HK-2 (cell line): Measurements from ENCODE around the gene GNAT2.
A peak's percentile ranks its signal among the peaks of the same experiment; 100 is the strongest.

Experiments used
- DNase-seq: peaks from one replicate; pipeline ENCODE4 v3.0.0-alpha.2; 2018; ENCODE audit not compliant: unreplicated experiment

The GNAT2 gene

DNA sequence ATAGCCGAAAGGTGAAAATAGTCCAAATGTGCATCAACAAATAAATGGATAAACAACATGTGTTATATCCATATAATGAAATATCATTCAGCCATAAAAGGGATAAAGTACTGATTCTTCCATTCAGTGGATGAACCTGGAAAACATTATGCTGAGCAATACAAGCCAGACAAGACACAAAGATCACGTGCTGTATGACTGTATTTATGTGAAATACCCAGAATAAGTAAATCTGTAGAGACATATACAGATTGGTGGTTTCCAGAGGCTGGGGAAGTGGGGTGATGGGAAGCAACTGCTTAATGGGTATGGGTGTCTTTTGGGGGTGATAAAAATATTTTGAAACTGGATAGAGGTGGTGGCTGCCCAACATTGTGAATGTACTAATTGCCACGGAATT, 23.2 kb upstream of the GNAT2 start:
- DNase-seq: no peak

DNA sequence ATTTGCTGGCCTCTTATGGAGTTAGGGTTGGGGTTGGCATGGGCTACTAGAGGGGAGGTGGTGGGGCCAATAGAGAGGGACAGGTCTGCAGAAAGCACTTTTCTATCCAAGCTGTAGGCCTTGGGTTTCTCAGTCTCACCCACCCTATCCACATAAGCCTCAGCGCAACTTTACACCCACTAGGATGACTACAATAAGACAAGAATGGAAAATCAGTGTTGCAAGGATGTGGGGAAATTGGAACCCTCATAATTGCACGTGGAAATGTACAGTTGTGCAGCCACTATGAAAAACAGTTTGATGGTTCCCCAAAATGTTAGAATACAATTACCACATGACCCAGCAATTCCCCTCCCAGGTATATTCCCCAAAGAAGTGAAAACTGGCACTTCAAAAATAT, 22.4 kb upstream of the GNAT2 start:
- DNase-seq: no peak

DNA sequence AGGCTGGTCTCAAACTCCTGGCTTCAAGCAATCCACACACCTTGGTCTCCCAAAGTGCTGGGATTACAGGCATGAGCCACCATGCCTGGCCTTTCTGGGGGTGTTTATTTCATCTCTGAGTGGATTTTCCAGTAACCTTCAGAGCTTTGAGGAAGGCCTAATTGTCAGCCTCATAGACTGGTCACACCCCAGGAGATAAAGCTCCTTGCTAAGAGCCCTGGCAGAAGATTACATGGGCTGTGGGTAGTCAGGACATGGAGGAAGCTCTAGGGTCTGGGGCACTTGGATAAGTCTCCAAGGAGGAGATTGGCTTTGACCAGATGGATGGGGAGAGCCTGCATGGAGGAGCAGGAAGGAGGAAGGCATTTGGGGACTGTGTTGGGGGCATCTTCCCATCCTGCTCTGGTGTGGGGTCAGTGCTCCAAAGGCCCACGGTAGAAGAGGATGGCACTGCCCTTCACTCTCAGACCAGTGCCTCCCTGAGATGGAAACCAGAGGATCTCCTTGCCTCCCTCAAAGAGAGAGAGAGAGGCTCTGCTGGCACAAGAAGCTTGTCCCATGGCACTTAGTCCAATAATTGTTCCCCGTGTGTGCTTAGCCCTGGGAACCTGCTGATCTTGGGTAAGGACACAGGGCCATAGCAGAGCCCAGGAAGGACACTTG, 21.8 kb upstream of the GNAT2 start:
- DNase-seq: no peak

DNA sequence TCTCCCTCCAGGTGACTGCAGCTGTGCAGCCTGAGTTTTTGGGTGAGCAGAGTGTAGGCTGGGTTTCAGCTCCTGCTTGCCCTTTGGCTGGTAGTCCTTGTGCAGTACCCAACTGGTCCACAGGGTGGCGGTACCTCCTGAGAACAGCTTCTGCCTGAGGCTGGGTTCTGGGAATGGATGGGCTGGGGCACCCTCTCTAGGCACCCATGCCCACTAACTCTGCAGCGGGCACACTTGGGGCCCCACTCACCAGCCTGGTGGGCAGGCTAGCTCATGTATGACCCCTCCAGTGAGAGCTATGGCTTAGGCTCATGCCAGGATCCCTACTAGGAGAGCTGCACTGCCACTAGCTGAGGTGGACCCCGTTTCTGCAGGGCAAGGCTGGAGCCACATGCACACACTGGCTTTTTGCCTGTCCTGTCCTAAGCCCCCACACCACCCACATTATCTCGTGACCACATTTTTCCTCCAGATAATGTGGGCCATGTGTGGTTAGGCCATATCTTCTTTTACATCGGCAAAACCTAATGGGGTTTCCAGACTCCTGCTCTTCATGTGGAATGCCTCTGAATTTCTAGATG, 21.0 kb upstream of the GNAT2 start:
- peak; percentile 84 for DNase-seq

DNA sequence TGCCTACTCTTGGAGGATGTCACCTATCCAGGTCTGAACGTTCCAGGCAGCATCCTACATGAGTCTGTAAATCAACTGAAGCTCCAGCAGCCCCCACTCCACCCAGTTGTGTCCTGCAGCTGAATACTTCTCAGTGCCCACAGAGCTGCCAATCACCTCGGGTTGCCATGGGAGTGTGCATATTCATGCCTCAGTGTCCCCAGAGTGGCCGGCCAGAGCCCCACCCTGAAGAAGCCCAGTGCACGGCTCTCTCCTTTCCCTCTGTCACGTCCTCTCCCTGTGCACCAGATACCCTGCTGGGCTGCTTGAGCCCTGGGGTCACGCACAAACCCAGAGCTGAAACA, 20.4 kb upstream of the GNAT2 start:
- DNase-seq: no peak

DNA sequence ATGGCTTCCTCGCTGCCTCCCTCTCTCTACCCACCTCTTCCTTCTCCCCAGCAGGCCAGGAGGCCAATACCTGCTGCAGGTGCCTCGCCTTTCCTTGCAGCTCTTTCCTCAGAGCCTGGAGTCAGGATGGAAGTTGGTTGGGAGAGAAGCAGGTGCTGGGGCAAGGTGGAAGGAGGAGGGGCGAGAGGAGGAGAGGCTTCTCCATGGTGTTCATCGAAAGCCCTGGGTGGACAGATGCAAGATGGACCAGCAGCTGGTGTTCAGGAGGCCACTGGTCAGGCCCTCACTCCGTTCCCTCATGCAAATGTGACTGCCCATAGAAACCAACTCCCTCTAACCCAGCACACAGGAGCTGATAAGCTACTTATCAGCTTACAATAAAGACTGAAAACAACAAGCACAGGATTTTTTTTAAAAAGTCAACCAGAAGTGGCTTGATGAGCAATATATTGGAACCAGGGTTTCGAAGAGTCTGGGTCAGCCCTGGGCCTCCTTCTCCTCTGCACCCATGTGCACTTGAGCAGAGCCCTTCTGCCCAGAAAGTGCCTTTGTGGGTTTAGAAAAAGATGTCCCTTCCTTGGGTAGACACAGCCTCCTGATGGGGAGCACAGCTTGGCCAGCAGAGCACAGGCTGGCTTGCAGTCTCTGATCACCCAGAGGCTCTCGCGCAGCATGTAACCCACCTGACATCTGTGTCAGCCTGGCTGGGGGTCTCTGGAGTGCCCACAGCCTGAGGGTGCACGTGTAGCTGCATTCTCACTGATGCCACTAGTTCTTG, 19.8 kb upstream of the GNAT2 start:
- no peak for DNase-seq

DNA sequence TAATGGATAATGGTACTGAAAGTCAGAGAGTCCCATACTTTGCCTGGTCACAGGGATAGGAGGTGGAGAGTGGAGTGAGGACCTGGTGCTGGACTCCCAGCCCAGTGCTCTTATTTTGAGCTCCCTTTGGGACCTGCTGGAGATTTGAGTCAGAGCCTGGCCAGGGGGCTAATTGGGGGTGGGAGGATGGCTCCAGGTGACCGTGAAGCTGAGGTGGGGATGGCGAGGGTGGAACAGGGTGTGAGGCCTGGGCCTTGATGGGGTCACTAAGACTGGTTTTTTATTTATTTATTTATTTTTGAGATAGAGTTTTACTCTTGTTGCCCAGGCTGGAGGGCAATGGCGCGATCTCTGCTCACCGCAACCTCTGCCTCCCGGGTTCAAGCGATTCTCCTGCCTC, 18.0 kb upstream of the GNAT2 start:
- no peak for DNase-seq

DNA sequence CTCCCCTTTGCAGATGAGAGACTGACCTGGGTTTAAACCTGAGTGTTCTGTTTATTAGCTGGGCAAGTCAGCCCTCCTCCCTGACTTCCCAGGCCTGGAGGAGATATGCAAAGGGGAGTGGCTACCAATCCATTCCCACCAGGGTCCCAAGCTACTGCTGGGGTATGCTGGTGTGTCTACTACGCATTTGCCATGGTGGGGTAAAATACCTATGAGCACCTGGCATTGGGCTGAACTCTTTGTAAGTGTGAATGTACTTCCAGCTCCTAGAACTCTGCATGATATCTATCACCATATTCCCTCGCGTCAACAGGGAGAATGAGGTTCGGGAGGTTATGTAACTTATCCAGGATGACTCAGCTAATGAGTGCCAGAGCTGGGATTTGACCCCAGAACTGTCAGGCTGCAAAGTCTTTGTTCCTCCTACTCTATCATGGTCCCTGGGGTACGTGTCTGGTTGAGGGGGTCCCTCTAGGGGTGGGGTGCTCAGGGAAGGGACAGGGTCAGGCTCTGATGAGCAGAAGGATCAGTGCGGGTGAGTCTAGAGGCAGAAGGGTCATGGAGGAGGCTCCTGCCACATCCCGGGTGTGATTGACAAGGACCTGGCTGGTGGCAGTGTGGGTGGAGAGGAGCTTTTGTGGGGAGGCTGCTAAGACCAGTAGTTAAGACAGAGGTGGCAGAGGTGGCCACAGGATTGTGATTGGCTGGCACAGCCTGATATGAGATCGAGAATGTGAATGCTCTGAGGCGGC, 17.0 kb upstream of the GNAT2 start:
- DNase-seq: no peak

DNA sequence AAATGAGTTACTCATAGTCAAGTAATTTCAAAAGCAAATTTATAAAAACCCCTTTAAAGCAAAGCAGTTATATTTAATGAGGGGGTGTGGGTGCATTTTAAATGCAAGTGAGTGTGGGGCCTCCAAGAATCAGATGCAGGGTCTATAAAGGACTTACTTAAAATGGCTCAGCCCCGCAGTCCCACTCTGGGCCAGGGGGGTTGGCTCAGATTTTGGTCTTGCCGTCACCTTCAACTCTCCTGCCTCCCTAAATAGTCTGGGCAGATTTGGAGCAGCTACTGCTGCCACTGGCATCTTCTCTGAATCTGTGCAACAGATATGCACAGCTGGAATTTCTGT, 16.4 kb upstream of the GNAT2 start:
- no peak for DNase-seq

DNA sequence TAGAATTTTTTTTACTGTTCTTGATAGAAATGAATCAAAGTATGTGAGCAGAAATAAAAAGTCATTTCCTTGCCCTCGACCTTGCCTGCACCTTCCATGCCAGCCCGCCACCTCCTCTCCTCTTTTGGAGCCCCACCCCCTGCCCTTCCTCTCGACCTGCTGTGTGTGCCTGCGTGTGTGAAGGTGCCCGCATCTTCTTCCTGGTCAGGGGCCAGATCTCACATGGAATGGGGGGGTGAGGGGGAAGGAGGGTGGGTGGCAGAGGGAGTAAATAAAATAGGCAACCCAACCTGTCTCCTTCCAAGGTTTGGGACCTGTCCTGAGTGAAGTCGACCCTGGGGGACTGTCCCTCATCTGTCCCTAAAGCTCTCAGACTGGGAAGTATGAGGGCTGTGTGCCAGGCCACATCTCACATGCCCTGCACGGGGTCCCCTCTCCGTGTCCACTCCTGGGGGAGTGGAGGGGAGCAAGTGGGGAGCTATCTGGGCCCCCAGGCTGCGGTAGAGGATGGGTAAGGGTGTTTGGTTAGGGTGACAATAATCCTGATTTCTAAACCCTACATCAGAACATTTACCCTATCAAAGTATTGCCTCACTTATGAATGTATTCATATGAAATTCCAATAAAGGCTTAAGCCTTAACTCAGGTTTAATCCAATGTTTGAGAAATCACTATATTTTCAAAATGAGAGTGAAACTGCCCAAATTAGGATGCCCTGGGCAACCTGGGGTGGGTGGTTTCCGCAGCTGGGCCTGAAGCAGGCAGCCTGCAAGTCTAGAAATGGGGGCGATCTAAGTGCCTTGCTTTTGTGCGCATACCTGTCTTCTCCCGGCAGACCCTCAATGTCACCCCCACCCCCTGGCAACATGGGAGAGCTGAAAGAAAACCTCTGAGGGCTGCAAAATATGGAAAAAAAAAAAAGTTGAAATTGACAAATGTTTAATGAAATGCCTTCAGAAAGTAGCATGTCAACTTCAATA, 15.6 kb upstream of the GNAT2 start:
- no peak for DNase-seq

DNA sequence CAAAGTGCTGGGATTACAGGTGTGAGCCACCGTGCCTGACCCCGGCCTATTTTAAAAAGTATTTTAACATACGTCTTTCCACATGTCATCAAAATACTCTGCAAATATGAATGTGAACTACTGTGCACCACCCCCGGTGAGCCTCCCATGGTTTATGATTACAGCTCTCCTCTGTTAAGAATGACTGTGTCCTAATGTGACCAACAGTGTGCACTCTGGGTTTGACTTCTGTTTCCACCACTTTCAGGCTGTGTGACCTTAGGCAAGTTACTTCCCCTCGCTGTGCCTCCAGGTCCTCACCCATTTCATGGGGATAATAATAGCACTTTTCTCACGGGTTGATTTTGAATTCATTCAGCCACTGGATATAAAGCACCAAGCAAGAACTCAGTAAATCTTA, 14.9 kb upstream of the GNAT2 start:
- no peak for DNase-seq

DNA sequence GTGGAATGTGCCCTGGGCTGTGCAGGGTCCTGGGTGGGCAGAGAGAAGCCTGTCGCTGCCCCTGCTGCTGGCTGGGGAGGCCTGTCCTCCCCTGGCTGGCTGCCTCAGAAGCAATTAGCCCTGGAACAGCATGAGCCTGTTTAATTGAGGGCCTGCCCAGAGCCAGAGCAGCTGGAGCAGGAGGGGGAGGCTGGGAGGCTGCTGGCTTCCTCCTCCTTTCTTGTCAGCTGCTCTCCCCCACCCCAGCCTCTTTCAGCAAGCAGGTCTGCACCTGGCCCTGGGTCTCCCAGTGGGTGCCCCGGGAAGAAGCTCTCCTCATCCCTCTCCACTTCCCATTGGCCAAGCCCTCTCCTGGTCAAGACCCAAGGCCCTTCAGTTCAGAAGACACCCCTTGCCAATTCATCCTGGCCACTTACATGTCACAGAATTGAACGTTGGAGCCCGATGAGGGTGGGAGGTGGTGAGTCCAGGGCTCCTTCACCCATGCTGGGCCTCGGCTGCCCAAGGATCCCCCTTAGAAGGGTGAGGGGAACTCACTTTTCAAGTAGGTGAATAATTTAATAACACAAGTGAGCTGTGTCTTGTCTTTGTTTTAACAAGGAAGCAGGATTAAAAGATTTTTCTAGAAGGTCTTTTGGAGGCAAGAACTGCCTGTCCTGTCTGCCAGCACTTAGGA, 13.4 kb upstream of the GNAT2 start:
- DNase-seq: no peak

DNA sequence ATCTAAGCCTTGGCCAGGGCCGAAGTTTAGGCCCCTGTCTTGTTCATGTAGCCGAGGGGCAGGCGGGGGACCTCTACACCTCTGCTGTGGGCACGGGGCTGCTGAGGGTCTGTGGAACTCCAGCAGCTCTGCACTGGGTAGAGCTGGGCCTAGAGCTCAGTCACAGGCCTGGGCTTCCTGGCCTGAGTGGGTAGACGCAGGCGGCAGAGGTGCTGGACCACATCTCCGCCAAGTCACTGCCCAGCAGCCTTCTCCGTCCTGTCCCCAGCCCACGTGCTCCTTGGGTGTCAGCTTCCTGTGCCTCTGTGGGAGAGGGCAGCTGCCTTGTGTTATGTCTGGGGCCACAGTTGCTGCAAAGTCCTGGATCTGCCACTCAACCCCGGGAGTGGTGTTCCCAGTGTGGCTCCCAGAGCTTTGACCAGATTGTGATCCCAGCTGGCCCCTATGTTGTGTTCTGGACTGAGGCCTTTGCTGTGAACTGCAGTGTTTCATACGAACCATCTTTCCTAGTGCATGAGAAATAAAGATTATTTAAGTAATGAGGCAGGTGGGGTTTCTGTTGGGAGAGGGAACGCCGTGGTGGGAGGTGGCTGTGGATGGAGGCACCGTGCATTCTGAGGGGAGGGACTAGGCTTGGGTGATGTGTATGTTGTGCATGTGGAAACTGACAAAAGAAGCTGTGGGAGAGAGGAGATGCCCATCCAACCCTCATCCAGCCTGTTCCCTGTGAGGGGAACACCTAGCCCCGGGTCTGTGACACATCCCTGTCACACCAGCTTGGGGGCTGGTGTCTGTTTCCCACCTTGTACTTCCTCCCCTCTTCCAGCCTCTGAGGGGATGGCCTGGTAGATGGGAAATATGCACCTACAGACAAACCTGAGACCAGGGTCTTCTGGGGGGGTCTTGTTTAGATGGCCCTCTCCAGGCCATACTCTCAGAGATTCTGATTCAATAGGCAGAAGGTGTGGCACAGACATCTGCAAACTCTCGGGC, 12.4 kb upstream of the GNAT2 start:
- no peak for DNase-seq

DNA sequence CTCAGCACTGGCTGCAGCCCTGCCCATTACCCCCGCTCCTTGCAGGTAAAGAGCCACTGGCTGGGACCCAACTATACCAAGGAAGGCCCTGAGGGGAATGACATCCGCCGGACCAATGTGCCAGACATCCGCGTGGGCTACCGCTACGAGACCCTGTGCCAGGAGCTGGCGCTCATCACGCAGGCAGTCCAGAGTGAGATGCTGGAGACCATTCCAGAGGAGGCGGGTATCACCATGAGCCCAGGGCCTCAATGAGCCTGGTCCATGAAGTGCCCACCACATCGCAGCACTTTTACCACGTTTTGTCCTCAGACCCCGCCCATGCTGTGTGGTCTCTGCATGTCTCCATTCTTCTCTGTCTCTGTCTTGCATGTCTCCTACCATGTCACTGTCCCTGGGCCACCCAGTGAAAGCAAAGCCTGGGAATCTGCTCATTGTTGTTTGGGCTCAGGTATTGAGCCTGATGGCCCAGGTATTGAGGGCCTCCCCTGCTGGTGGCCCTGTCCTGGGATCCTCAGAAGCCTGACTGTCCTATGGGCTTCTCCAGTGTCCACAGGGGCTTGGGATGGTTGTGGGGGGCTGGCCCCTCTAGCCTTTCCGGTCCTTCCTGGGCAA, 11.6 kb upstream of the GNAT2 start:
- DNase-seq: no peak

DNA sequence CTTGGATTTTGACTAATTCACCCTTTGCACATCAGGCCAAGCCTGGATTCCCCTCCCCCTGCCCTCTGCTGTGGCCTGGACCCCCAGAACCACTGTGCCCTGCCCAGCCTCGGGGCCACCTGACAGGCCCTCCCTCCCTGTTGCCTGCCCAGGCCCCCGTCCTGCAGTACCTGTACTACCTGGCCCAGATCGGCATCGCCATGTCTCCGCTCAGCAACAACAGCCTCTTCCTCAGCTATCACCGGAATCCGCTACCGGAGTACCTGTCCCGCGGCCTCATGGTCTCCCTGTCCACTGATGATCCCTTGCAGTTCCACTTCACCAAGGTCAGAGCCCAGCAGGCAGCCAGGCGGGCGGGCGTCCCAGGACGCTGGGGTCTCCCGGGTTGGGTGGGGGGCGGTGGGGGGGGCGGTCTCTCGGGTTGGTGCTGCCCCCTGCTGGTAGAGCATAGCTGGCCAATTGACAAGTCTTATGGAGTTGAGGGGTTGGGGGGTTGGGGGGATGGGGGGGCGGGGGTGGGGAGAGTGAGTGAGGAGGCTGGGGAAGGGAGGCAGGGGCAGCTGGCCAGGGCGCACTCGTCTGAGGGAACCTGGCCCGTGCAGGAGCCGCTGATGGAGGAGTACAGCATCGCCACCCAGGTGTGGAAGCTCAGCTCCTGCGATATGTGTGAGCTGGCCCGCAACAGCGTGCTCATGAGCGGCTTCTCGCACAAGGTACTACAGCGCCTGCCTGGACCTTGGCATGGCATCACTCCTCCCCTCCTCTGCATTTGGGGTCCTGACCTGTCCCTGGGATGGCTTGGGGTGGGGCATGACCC, 10.9 kb upstream of the GNAT2 start:
- DNase-seq: no peak

DNA sequence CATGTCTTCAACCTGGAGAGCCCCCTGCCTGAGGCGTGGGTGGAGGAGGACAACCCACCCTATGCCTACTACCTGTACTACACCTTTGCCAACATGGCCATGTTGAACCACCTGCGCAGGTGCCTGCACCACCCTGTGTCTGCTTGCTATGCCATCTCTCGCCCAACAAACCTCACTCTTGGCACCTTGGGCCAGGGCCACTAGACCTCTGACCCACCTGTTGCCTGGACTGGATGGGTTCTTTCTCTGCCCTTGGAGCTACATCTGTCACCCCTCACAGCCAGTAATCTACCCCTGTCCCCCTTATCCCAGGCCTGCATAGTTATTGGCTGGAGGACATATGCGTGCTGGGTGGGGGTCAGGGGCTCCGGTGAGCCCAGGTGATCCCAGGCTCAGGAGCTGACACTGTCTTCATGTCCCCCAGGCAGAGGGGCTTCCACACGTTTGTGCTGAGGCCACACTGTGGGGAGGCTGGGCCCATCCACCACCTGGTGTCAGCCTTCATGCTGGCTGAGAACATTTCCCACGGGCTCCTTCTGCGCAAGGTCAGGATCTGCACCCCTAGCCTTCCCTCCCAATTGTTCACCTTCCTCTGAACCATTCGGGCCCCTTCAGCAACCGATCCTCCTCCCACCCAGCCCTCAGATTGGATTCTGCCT, 10.1 kb upstream of the GNAT2 start:
- DNase-seq: no peak

DNA sequence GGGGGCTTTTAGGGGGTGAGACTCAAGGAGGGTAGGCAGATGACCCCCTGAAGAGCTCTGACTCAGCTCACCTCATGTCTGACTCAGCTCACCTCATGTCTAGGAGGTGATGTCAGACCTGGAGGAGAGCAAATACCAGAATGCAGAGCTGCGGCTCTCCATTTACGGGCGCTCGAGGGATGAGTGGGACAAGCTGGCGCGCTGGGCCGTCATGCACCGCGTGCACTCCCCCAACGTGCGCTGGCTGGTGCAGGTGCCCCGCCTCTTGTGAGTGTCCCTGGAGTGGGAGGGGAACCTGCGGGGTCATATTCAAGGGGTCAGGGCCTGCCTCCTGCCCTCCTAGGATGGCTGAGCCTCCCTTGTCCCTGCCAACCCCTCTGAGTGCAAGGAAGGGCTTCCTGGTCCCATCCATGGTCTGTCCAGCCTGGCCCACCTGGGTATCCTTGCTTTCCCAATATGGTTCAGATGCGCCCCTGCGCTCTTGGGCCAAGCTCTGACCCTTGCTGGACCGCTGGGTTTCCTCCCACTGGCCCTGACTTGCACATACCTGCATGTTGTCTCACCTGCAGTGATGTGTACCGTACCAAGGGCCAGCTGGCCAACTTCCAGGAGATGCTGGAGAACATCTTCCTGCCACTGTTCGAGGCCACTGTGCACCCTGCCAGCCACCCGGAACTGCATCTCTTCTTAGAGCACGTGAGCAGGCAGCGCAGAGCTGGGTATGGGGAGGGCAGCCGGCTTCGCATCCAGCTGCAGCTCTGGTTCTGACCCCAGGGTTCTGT, 9.3 kb upstream of the GNAT2 start:
- DNase-seq: peak; percentile 93
